K562 treated with DMSO at 1 percent for 4 hours (cell line): ENCODE data around the gene ODR4. TPM values are rescaled to one million over a fixed set of nuclear protein-coding genes. Genes with fewer than 3 reads are reported as not detected.

Experiments
- total RNA-seq: library from RNA; unstranded; fragments of 300-600 nt; gene quantifications from 2 replicates; pipeline ENCODE4 v1.2.3, GENCODE V29; 2022; ENCODE audit not compliant: insufficient read depth

Gene ODR4
- total RNA-seq, result 6.4 and 23.4 TPM in 2 replicates

GRCh38 chr1:186375152-186375928, at the start of gene ODR4, which contains the start of gene TPR:
Gene ODR4, plus strand, starts transcription at chr1:186375838. Its CDS starts 3,948 bp downstream, at chr1:186379786.
Gene TPR, minus strand, starts transcription at chr1:186375253. Its CDS starts 225 bp downstream, at chr1:186375028.

GRCh38 chr1:186461014-186461413, 85.4 kb downstream of the ODR4 start, which contains the start of gene PDC:
Gene PDC, minus strand, starts transcription at chr1:186461114. Its CDS starts 11,655 bp downstream, at chr1:186449459.

Other genes with a start within 250 kb of the ODR4 start
- gene PRG4, start 79.6 kb upstream of the ODR4 start, total RNA-seq, result not detected in 2 replicates
- gene TPR, start 585 bp upstream of the ODR4 start, total RNA-seq, result 37.6 and 38.3 TPM in 2 replicates
- not detected in 2 replicates for gene PDC, start 85.3 kb downstream of the ODR4 start, total RNA-seq